Measurements from ENCODE around the gene METRNL.
A peak's percentile ranks its signal among the peaks of the same experiment; 100 is the strongest.
"Not testable (repeated sequence)": the region's sequence is repeated elsewhere in the genome, so short reads cannot be mapped to it uniquely, and the experiment has no call there.

The METRNL gene, protein sequence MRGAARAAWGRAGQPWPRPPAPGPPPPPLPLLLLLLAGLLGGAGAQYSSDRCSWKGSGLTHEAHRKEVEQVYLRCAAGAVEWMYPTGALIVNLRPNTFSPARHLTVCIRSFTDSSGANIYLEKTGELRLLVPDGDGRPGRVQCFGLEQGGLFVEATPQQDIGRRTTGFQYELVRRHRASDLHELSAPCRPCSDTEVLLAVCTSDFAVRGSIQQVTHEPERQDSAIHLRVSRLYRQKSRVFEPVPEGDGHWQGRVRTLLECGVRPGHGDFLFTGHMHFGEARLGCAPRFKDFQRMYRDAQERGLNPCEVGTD

DNA sequence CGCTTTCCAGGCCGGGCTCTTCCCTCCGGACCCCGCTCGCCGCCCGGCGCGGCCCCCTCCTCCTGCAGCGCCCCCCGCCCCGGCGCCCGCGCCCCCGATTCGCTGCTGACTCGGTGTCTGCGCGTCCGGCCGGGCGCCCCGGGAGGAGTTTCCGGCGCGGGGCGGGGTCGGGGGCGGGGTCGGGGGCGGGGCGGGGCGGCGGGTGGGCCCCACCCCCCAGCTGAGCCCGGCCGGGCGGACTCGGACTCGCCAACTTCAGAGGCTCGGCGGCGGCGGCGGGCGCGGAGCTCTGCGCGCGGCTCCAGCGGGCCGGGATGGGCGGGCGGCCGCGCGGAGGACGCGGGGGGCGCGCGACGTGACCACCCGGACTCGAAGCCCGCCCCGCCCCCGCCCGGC, at the start of gene METRNL:
Gene METRNL (plus strand): TSS at position 258 of the 396 bp plus-strand sequence. CDS start 207 bp downstream, outside the sequence.
- no peak for DNase-seq (ENCODE audit: low read depth)

DNA sequence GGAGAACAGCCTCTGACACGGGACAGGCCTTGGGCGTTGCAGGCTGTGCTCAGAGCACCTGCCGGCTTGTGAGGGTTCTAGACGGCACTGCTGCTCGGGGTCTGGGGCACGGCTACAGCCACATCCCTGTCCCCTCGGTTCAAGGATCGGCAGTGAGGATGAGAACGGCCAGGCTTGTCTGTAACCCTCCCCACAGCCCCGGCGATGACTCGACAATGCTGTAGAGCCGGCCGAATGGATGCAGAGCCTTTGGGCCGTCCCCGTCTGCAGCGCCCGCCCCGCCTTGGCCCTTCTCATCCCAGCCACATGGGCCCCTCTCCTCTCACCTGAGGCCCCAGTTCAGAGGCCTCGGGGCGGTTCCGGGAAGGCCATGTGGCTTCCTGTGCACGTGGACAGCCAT, 49.0 kb upstream of the METRNL start:
- no peak for DNase-seq (ENCODE audit: low read depth)

DNA sequence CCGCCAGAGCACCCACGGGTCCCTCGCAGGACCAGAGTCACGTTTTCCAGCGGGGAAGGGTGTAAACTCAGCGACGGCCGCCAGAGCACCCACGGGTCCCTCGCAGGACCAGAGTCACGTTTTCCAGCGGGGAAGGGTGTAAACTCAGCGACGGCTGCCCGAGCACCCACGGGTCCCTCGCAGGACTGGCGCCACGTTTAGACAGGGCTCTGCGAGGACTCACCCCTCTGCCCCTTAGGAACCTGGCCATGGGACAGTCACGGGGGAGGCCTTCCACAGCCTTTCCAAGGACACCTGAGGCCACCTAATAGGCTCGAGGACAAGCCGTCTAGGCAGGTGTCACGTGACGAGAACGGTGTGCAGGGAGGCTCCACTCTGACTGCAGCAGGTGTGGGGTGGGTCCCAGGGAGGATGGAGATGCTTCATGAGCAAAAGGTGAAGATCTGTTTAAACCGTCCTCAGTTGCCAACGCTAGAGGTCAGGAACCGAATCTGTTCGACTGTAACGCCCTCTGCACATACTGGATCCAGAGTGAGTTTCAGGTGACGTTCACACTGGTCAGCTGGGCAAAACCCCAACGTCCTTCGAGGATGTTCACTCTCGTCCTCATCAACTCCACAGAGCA, 48.0 kb upstream of the METRNL start:
- DNase-seq (ENCODE audit: low read depth): no peak

DNA sequence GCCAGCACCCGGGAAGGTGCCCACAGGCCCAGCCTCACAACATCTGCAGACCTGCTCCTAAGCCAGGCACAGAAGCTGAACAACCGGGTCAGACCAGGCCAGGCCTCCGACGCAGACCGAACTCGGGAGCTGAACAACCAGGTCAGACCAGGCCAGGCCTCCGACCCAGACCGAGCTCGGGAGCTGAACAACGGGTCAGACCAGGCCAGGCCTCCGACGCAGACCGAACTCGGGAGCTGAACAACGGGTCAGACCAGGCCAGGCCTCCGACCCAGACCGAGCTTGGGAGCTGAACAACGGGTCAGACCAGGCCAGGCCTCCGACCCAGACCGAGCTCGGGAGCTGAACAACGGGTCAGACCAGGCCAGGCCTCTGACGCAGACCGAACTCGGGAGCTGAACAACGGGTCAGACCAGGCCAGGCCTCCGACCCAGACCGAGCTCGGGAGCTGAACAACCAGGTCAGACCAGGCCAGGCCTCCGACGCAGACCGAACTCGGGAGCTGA, 47.4 kb upstream of the METRNL start:
- DNase-seq (ENCODE audit: low read depth): not testable (repeated sequence)

DNA sequence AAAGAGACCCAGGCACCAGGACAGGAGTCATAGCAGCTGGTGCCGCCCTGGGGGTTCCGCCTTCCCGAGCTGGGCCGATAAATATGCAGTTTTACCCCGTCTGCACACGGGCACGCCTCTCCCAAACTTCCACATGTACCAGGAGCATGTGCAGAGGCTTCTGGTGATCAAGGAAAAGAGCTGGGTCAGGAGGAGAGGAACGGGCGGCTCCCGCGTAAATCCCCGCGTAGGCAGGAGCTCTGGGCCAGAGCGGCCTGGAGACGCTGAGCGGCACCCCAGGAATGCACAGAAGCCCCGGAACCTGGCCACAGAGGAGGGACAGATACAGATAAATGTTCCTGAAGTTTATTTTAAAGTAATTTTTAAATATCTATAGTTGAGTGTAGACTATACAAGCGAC, 46.6 kb upstream of the METRNL start:
- DNase-seq (ENCODE audit: low read depth): no peak

DNA sequence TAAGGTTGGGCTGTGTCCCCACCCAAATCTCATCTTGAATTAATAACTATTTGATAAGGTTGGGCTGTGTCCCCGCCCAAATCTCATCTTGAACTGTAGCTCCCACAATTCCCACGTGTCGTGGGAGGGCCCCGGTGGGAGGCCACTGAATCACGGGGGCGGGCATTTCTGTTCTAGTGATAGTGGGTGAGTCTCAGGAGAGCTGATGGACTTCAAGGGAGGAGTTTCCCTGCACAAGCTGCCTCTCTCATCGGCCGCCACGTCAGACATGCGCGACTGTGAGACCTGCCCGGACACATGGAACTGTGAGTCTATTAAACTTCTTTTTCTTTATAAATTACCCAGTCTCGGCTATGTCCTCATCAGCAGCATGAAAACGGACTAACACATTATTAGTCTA, 44.9 kb upstream of the METRNL start:
- DNase-seq (ENCODE audit: low read depth): no peak

DNA sequence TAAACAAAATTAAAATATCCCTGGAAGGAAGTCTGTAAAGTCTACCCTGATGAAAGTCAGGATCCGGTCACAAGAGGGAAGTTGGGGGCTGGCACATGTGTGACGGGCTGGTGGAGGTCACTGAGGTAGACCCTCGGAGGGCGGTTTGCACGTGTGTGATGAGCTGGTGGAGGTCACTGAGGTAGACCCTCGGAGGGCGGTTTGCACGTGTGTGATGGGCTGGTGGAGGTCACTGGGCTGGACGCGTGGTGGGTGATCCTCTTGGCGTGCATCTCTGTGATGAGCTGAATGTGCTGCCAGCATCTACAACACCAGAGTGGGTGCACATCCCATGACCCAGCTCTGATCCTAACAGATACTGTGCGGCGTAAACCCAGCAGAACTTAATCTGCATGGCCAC, 43.7 kb upstream of the METRNL start:
- no peak for DNase-seq (ENCODE audit: low read depth)

DNA sequence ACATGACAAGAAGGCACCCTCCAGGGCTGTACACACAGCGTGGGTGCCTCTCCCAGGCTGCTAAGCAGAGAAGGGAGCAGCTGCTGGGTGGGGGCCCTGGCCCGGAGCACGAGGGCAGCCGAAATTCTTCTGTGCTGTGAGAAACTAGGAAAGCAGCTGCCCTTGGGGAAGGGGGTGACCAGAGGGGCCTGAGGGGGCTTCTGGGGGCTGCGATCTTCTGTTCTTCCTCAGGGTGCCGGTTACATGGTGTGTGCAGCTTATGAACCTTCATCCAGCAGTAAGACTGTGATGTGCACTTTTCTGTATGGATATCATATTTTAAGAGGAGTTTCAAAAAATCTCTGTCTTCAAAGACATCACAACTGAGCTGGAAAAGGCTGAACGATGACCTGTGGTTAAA, 43.2 kb upstream of the METRNL start:
- no peak for DNase-seq (ENCODE audit: low read depth)

DNA sequence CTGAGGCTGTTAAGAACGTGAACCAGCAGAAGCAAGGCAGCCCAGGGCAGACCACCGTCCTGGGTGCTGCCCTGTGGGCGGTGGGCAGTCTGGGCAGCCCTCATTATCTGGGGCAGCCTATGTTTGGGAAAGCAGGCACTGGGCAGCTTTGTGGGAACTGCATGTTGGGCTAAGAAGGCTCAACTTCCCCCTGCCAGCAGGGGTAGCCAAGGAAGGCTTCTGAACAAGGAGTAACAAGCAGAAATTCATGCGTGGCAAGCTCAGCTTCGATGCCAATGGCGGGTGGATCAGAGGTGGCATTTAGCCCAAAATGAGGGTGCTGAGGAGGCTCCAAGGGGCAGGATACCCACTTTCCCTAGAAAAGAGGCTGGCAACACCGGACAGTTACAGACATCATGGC, 42.7 kb upstream of the METRNL start:
- no peak for DNase-seq (ENCODE audit: low read depth)

DNA sequence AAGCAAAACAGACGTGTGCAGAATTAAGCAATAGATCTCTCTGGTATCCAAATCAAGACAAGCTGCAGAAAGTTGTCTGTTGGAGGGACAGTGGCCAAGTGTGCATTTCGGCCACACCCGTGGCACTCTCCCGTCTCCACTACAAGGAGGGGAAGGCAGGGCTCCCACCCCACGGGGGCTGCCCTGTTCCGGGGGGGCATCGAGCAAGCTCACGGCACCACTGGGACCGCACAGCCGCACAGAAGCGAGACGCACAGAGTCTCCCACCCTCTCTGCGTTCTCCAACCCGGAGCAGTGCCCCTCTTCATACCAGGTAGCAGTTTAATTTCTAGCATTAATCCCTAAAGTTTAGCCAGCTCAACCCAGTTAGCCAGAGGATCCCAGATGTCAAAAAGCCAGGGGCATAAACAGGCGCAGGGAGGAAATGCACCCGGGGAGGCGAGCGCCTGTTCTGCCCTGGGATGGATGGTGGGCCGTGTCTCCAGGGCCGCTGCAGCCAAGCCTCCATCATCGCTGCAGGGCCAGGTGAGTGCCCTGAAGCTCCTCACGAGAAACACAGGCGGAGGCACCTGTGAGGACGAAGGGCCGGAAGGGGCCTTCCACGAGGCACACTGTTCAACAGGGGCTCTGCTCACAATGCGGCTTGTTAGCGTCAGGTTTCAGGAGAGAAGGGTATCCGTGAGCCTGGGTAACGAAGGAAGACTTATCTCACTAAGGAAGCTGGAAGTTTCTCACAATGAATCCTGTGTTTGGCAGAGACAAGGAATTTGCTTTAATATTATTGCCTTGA, 42.1 kb upstream of the METRNL start:
- no peak for DNase-seq (ENCODE audit: low read depth)

DNA sequence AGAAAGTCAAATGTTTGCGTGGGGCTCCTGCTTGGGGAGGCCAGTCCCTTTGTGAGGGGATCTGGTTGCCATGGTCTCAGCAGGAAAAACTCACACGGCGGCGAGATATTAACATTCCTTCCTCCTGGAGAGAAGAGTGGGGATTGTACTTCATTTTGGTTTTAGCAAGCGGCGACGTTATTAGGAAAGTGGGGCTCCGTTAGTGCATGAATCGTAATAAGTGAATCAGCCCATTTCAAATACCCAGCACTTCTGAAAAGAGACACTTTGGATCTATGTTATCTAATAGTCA, 41.6 kb upstream of the METRNL start:
- no peak for DNase-seq (ENCODE audit: low read depth)

DNA sequence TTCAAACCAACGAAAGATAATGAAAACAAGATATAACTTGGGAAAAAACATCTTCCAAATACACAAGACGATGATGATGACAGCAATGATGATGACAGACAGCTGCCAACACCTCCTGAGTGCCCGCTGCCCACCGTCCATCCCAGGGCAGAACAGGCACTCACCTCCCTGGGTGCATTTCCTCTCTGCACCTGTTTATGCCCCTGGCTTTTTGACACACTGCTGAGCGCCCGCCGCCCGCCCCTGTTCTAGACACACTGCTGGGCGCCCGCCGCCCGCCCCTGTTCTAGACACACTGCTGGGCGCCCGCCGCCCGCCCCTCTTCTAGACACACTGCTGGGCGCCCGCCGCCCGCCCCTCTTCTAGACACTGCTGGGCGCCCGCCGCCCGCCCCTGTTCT, 40.4 kb upstream of the METRNL start:
- not testable (repeated sequence) for DNase-seq (ENCODE audit: low read depth)

DNA sequence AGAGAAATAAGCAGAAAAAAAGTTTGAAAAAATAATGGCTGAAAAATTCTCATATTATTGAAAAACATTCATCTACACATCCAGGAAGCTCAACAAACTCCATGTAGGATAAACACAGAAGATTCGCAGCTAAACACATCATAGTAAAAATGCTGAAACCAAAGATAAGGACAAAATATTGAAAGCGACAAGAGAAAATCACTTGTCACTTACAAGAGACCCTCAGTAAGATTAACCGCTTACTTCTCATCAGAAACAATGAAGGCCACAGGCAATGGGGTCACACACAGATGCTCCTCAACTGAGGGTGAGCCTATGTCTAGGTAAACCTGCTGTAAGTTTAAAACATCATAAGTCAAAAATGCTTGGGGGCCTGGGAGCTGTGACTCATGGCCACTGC, 38.1 kb upstream of the METRNL start:
- no peak for DNase-seq (ENCODE audit: low read depth)

DNA sequence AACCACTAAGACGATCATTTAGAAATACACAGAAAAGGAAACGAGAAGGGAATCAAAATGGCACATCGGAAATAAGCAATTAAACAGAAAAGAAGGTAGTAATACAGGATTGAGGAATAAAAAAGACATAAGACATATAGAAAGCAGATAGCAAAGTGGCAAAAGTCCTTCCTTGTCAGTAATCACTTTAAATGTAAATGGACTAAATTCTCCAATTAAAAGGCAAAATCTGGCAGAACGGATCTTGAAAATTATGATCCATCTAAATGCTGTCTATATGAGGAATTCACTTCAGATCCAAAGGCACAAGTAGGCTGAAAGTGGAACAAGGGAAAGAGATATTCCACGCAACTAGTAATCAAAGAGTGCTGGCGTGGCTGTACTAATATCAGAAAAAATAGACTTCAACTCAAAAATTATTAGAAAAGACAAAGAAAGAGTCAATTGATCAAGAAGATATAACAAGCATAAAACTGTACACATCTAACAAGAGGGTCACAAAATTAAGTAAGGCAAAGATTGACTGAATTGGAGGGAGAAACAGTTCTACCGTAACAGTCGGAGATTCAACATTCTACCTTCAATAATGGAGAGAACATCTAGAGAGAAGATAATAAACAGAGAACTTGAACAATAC, 36.8 kb upstream of the METRNL start:
- no peak for DNase-seq (ENCODE audit: low read depth)

DNA sequence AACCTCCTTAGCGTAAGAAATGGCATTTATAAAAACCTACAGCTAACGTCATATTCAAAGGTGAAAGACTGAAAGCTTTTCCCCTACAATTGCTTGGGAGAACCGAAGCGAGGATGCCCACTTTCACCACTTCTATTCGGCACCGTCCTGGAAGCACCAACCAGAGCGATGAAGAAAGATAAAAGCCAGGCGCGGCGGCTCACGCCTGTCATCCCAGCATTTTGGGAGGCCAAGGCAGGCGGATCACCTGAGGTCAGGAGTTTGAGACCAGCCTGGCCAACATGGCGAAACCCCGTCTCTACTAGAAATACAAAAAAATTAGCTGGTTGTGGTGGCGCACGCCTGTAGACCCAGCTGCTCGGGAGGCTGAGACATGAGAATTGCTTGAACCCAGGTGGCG, 34.9 kb upstream of the METRNL start:
- not testable (repeated sequence) for DNase-seq (ENCODE audit: low read depth)

DNA sequence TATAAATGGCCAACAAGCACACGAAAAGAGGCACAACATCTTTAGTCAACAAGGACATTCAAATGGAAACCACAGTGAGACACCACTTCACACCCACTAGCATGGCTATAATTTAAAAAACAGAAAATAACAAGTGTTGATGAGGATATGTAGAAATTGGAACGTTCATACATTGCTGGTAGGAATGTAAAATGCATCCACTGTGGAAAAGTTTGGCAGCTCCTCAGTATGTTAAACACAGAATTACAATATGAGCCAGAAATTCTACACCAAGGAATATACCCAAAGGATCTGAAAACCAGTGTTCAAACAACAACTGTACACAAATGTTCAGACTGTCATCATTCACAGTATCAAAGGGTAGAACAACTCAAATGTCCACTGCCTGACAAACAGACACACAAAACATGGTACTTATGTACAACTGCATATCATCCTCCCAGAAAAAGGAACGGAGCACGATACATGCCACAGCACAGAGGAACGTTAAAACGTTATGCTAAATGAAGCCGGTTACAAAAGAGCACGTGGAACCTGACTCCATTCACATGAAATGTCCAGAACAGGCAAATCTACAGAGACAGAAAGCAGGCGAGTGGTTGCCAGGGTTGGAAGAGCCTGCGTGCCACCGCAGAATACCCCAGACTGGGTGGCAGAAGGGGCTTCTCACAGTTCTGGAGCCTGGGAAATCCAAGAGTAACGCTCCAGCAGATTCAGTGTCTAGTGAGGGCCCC, 32.8 kb upstream of the METRNL start:
- no peak for DNase-seq (ENCODE audit: low read depth)

DNA sequence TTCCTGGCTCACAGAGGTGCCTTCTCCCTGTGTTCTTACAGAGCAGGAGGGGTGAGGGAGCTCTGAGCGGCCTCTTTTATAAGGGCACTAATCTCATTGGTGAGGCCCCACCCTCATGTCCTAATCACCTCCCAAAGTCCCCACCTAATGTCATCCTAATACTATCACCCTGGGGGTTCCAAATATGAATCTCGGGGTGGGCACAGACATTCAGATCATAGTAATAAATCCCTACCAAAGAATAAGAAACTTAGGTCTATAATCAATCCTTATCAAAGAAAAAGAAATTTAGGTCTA, 32.3 kb upstream of the METRNL start:
- DNase-seq (ENCODE audit: low read depth): no peak

DNA sequence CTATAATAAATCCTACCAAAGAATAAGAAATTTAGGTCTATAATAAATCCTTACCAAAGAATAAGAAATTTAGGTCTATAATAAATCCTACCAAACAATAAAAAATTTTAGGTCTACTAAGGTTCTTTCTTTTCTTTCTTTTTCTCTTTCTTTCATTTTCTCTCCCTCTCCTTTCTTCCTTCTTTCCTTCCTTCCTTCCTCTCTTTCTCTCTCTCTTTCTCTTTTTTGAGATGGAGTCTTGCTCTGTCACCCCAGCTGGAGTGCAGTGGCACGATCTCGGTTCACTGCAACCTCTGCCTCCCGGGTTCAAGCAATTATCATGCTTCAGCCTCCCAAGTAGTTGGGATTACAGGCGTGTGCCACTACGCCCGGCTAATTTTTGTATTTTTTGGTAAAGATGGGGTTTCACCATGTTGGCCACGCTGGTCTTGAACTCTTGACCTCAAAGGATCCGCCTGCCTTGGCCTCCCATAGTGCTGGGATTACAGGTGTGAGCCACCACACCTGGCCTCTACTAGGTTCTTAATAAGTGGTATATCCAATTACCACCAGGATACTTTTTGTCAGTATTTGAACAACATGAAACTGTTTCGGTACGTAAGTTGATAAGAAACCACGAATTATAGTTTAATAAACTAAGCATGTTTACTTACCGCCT, 31.5 kb upstream of the METRNL start:
- DNase-seq (ENCODE audit: low read depth): not testable (repeated sequence)

DNA sequence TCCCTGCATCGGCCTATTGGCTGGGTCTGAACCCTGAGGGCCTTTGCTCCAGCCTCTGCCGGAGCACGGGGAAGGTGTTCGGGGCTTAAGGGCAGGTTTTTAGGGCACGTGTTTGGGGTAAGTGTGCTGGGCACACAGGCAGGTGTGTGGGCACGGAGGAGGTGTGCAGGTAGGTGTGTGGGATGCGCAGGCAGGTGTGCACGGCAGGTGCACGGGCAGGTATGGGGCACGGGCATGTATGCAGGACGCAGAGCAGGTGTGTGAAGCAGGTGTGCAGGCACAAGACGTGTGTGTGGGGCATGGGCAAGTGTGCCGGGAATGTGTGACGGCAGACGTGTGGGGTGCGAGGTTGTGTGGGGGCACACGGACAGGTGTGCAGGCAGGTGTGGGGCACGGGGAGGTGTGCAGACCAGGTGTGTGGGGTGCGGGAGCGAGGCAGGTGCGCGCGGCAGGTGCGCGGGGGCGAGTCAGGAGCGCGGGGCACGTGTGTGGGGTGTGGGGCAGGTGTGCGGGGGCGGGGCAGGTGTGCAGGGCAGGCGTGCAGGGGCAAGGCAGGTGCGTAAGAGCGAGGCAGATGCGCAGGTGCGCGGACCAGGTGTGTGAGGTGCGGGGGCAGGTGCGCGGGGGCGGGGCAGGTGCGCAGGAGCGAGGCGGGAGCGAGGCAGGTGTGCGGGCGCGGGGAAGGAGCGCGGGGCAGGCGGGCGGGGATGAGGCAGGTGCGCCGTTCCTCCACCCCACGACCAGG, 28.6 kb upstream of the METRNL start:
- DNase-seq (ENCODE audit: low read depth): no peak

DNA sequence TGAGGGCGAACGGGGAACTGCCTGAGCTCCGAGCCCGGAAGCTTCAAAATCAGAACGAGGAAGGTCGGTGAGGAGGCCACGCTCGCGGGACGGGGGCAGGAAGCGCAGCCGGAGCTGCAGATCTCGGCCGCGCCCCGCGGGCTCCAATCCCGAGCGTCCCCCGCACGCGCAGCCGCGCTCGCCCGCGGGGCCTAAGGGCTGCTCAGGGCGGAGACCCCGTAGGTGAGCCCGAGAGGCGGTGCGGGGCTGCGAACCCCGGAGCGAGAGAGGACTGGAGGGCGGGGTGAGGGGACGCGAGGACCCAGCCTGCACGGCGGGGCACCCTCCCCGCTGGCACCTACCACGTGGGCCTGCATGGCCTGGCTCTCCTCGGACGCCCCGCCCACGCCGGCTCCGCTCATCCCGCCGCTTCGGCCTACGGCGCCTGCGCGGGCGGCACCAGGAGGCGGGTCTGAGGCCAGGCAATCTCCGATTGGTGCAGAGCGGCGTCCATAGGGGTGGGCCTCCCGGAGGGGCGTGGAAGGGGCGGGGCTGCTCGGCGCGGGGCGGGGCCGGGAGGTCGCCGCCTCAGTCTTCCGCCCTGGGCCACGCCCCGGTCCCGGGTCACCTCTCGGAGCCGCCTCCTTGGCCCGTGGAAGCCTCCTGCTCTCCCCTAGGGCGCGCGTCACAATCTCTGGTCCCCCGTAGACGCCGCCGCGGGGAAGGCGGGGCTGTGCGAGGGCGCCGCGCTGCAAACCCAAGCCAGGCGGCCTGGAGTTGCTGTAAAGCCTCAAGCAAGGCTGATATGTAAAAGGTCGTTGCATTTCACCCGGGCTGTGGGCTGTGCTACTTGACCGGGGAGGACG, 27.8 kb upstream of the METRNL start:
- DNase-seq (ENCODE audit: low read depth): peak; percentile 86

All from HS-27A (cell line).